Embryonic facial prominence (tissue), 1 donor: ENCODE data around the gene SPHK2.

Source experiments
- DNase-seq: peaks from one replicate; pipeline ENCODE4 v3.0.0-alpha.2; 2016; ENCODE audit errors: extremely low spot score

The SPHK2 gene

GRCh38 chr19:48606463-48607358, 12.6 kb upstream of the SPHK2 start, which contains the start of gene SPACA4:
Gene SPACA4, plus strand, starts transcription at chr19:48606742. Its CDS starts 237 bp downstream, at chr19:48606979.
- no peak for DNase-seq

- DNase-seq: no peak
Measured at GRCh38 chr19:48607359-48607755, 11.9 kb upstream of the SPHK2 start.

GRCh38 chr19:48608798-48609263, 10.5 kb upstream of the SPHK2 start:
- DNase-seq: no peak

GRCh38 chr19:48609571-48610108, 9.7 kb upstream of the SPHK2 start:
- DNase-seq: no peak

DNA sequence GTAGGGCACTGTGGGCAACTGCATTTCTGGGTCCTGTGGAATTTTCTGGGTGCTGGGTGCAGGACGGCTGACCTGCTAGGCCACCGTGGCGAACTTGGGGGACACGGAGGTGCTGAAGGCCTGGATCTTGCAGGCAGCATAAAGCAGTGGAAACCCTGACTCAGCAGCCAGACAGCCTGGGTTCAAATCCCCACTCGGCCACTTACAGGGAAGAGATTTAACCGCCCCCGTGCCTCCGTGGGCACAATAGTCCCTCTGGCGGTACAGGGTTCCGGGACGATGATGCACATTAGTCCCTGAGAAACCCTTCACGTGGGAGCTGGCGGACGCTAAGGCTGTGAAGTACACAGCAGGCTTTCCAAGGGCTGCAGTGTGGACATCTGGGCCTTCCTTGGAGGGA, 7.4 kb upstream of the SPHK2 start:
- no peak for DNase-seq

DNA sequence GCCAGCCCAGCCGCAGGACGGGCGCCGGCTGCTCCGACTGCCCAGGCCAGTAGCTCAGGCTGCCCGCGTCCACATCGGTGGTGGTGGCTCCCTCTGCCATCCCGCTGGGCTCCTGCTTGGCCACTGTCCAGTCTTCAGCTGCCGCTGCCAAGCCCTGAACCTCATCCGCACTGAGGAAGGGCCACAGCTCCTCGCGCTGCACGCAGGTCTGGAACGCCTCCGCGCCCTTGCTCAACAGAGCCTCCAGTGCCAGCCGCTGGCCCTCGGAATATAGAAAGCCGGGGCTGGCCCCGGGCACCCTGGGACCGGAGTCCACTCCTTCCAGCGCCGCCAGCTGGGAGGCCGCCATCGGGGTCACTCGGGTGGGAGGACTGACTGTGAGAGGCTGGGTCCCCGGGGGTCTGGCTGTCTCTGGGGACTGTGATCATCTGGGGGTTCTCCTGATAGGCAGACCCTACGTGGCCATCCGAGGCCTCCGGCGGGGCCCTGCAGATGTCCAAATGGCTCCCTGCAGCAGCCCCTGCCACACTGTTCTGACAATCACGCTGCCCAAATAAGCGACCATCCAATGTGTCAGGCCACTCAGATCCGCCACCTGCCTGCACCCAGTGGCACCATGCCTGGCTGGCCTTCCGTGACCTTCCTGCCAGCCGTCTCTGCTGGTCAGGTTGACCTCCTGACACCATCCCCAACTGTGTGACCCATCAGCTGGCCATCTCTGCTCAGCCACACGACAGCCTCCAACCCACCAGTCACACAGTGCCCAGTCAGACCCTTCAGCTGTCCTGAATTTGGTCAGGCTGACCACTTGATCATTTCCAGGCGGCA, 6.1 kb upstream of the SPHK2 start:
- no peak for DNase-seq

DNA sequence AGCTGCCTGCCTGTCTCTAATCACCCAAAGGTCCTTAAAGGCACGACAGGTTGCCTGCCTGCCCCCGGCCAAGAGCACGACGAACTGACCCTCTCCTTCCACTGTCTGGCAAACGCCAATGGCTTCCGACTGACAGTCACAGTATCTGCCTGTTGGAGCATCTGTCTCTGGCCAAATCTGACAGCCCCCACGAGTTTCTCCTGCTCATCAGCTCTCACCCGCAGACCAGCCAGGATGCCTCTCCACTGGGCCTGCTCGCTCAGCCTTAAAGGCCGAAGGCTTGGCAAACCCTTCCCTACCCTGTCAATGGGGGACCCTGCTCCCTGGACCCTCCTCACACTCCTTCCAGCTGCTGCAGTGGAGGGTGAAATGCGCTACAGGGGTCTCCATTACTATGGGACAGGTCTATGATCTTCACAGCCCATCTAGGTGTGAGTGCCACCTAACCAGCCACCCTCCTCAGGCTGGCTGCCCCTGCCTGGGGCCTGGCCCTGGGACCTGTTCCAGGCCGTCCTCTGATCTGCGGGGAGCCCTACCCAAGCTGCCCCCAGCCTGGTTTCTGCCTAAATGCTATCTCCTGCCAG, 5.4 kb upstream of the SPHK2 start:
- DNase-seq: no peak

DNA sequence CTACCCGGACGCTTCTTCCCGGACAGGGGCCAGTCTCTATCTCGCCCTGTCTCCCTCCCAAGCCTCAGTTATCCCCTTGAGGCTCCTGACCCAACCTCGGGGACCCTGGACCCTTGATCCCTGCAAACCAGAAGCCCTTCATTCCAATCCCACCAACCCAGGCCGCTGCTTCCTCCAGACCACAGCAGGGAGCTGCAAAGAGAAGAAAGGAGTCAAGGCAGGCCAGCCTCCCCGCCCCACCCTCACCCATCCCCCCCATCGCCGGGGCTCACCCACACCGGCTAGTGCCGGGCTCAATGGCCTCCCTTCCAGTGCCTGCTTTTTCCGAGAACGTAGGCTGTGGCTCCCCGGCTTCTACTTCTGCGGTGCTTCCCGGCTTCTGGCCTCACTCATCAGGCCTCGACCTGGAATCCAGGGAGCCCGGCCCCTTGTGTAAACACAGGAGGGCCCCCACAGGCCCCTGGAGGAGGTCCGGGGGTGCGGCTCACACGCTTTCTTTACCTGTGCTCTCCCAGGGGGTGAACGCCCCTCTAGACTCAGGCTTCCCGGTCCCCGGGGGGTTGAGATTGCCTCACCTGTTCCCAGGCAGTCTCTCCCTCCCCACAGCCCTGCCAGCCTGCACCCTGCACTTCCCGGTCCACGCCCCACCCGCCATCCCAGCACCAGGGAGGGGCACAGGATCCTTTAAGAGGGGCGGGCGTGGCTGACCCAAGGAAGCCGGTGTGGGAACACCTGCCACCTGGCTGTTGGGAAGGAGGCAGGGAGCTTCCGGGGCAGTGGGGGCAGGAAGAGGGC, 4.7 kb upstream of the SPHK2 start, which contains the start of gene FAM83E:
TSS of gene FAM83E (minus strand) at position 641 of the 795 bp plus-strand sequence. CDS start 1,704 bp downstream, outside the sequence.
- DNase-seq: no peak

DNA sequence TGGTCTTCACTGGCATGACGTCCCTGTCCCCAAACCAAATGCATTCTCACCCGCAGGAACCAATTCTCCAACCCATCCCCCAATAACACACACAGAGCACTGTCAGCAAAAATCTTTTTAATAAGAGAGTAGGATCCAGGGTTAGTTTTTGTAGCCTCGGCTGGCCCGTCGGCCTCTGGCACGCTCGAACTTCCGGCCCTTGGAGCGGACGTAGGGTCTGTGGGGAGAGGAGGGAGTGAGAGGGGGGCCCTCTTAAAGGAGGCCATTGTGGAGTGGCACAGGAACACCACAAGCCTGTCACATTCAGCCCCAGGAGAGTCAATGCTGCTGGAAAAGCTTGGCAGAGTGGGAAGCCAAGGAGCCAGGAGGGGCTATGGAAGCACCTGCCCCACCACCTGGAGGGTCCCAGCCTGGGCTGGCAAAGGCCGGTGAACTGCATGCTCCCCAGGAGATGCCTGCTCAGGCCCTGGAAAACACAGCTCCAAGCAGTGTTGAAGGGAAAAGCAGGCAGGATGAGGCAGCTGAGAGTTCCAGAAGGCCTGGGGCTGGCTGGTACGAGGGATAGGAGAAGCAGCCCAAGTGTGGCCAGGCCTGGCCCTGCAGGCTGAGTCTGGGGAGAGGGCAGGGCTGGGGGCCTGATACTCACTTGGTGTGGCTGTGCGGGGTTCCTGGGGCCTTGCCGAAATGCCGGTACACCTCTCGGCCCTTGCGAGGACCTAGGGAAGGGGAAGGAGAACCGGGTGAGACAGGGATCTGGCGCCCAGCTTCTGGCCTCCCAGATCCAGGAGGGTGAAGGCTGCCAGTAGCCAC, 3.9 kb upstream of the SPHK2 start:
- DNase-seq: no peak

DNA sequence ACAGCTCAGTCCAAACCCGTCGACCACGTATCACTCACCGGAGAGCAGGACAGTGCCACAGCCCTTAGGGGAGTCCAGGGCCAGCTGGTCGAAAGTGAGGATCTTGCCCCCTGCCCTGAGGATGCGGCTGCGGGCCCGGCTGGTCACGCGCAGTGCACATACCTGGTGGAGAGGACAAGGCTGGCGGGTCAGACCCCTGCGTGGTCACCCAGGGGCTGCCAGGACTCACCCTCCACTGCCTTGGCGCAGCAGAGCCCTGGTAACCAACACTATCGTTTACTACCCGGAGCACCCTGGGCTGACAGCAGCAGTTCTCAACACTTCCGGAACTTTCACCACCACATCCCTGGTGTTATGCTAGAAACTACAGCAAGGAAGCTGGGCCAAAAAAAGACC, 3.3 kb upstream of the SPHK2 start:
- DNase-seq: no peak

DNA sequence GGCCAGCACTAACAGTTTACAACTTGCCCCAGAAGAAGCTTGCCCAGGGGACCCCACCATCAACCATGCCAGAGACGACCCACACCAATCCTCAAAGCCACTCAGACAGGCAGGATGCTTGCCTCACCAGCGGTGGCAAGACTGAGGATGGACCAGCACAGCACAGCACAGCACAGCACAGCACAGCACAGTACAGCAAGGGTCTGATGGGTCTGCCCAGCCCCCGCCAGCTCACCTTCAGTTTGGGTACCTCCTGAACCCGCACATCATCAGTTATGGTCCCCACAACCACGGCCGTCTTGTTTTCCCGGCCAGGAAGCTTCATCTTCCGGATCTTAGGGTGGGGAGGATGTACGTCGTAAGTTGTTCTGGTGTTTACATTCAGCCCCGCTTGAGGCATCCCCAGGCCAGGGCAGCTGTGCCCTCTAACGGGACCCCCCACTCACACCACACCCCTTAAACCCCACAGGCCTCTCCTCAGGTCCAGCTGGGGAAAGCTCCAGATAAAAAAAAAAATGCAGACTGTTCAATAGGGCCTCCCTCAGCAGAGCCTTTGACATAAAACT, 2.7 kb upstream of the SPHK2 start:
- DNase-seq: no peak

GRCh38 chr19:48617146-48617937, 2.0 kb upstream of the SPHK2 start:
- DNase-seq: no peak

DNA sequence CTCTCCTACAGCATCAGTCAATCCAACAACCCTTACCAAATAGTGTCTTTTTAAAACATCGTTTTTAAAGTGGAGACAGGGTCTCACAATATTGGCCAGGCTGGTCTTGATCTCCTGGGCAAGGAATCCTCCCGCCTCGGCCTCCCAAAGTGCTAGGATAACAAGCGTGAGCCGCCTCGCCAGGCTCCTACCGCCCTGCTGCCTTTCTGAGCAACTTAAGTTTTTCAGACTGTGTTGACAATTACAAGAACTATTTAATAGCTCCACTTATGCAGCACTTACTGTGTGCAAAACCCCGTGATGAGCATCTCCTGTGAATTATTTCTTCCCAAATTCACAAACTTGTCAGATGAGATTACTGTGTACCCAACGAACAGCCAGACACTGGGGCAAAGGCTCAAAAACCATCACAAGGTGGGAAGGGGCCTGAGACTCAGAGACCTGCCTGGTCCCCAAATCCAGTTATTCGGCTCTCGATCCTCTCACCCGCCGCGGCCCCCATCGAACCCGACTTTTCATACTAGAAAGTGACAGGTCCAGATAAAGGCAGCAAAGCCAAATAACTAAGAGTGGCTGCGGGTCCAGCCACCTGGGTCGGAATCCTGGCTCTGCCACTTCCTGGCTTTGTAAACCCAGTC, 909 bp upstream of the SPHK2 start:
- DNase-seq: no peak

DNA sequence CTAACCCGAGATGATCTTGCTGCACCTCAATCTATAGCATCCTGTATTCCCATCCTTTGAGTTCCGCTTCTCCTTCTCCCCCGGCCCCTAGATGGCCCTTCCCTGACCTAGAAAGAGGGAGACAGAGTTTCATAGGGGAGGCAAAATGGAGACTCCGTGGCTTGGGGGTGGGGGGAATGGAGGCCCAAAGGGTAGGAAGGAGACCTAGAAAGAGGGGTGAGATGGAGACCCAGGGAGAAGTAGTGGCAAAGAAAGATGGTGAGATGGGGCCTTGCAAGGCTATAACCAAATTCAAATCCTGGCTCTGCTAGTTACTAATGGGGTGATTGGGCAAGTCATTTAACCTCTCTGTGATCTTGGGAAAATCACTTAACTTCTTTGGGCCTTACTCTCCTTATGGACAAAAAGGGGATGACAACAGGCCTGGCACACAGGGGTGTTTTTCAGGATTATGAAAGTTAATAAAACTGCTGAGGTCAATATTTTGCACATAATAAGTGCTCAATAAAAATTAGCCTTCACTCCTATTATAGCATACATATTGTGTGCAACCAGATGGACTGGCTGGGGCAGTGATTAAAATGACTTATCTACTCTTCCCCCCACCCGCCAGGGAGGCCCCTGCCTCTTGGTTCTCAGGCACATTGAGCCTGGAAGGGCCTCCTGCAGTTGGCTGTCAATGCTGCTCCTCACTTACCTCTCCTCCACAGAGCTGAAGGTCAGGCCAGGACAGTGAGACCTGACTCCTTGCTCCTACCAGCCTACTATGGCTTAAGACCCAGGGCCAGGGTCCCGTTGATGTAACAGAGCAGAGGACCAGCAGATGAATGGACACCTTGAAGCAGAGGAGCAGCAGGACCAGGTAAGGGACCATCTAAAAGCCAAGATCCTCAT, 633 bp downstream of the SPHK2 start:
- no peak for DNase-seq

DNA sequence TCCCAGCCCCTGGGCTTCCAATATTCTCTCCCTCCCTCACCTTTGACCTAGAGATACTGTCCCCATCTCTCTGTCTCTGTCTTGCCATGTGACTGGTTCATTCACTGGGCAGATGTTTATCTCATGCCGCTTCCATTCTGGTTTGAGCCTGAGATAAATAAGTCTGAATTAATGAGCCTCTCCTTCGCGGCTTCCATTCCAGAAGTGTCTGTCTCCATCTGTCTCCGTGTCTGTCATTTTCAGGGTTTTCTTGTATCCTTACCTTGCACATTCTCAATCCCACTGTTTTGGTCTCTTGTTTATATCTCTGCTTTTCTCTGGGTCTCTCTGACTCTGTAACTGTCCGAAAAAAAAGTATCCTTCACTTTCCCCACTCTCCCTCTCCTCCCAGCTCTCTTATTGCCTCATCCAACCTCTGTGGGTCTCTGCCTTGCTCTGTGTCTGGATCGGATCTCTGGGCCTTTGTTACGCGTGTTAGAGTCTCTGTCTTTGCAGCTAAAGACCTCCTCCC, 4.3 kb downstream of the SPHK2 start:
- DNase-seq: no peak

- DNase-seq: peak; percentile 94
Measured at GRCh38 chr19:48624067-48624594, 4.8 kb downstream of the SPHK2 start.
